ENCODE measurements around the gene SNX3.
A peak's percentile ranks its signal among the peaks of the same experiment; 100 is the strongest.

The SNX3 gene

GRCh38 chr6:108176281-108177089 is 84.4 kb downstream of the SNX3 start:
- H3K9me3 ChIP-seq (ENCODE audit: insufficient read depth, low read length): no peaks in the 10 kb centered on the region
- no peak for DNase-seq (ENCODE audit: low read depth, low spot score)
- no peak overlapping the region for H3K9ac ChIP-seq (ENCODE audit: insufficient read length, low read depth)
- H3K4me3 ChIP-seq (ENCODE audit: insufficient read length, low read depth): peak overlapping the region; percentile 32
- peaks cover 2% of the 10 kb centered on the region for H3K4me1 ChIP-seq (ENCODE audit: insufficient read depth, insufficient read length)
- no peak for TF ChIP-seq YY1 (IDR thresholded peaks at IDR 0.05; ENCODE audit: insufficient read depth, insufficient read length)
- TF ChIP-seq ZNF274 (IDR thresholded peaks at IDR 0.05; ENCODE audit: low read depth, low read length): no peak
- TF ChIP-seq SUZ12 (IDR thresholded peaks at IDR 0.05; ENCODE audit: extremely low read depth, insufficient read depth, insufficient read length): peak; percentile 90
- no peaks in the 10 kb centered on the region for H3K36me3 ChIP-seq (ENCODE audit: insufficient read depth, insufficient read length, low read length)
- H3K27me3 ChIP-seq (ENCODE audit: insufficient read depth, insufficient read length): peaks cover 74% of the 10 kb centered on the region

GRCh38 chr6:108175592-108176279 is 85.1 kb downstream of the SNX3 start:
- DNase-seq (ENCODE audit: low read depth, low spot score): no peak
- TF ChIP-seq YY1 (IDR thresholded peaks at IDR 0.05; ENCODE audit: insufficient read depth, insufficient read length) (no peak), SUZ12 (IDR thresholded peaks at IDR 0.05; ENCODE audit: extremely low read depth, insufficient read depth, insufficient read length) (no peak), ZNF274 (IDR thresholded peaks at IDR 0.05; ENCODE audit: low read depth, low read length) (no peak)
- H3K9me3 ChIP-seq (ENCODE audit: insufficient read depth, low read length): no peaks in the 10 kb centered on the region
- H3K27me3 ChIP-seq (ENCODE audit: insufficient read depth, insufficient read length): peaks cover 82% of the 10 kb centered on the region
- peak overlapping the region; percentile 32 for H3K4me3 ChIP-seq (ENCODE audit: insufficient read length, low read depth)
- H3K4me1 ChIP-seq (ENCODE audit: insufficient read depth, insufficient read length): peaks cover 2% of the 10 kb centered on the region
- no peak overlapping the region for H3K9ac ChIP-seq (ENCODE audit: insufficient read length, low read depth)
- H3K36me3 ChIP-seq (ENCODE audit: insufficient read depth, insufficient read length, low read length): no peaks in the 10 kb centered on the region

GRCh38 chr6:108175176-108175591 is 85.7 kb downstream of the SNX3 start:
- H3K4me3 ChIP-seq (ENCODE audit: insufficient read length, low read depth): peak overlapping the region; percentile 32
- no peak for TF ChIP-seq ZNF274 (IDR thresholded peaks at IDR 0.05; ENCODE audit: low read depth, low read length)
- TF ChIP-seq YY1 (IDR thresholded peaks at IDR 0.05; ENCODE audit: insufficient read depth, insufficient read length): no peak
- no peak for TF ChIP-seq SUZ12 (IDR thresholded peaks at IDR 0.05; ENCODE audit: extremely low read depth, insufficient read depth, insufficient read length)
- H3K27me3 ChIP-seq (ENCODE audit: insufficient read depth, insufficient read length): peaks cover 87% of the 10 kb centered on the region

GRCh38 chr6:108174371-108175175 is 86.3 kb downstream of the SNX3 start:
- DNase-seq (ENCODE audit: low read depth, low spot score): no peak
- no peaks in the 10 kb centered on the region for H3K9me3 ChIP-seq (ENCODE audit: insufficient read depth, low read length)
- H3K27me3 ChIP-seq (ENCODE audit: insufficient read depth, insufficient read length): peaks cover 93% of the 10 kb centered on the region
- H3K4me1 ChIP-seq (ENCODE audit: insufficient read depth, insufficient read length): peaks cover 2% of the 10 kb centered on the region
- no peaks in the 10 kb centered on the region for H3K36me3 ChIP-seq (ENCODE audit: insufficient read depth, insufficient read length, low read length)
- TF ChIP-seq SUZ12 (IDR thresholded peaks at IDR 0.05; ENCODE audit: extremely low read depth, insufficient read depth, insufficient read length) (peak; percentile 66), YY1 (IDR thresholded peaks at IDR 0.05; ENCODE audit: insufficient read depth, insufficient read length) (no peak), ZNF274 (IDR thresholded peaks at IDR 0.05; ENCODE audit: low read depth, low read length) (no peak)
- no peak overlapping the region for H3K4me3 ChIP-seq (ENCODE audit: insufficient read length, low read depth)
- no peak overlapping the region for H3K9ac ChIP-seq (ENCODE audit: insufficient read length, low read depth)

More at GRCh38 chr6:108175176-108175591, 85.7 kb downstream of the SNX3 start:
- no peak for DNase-seq (ENCODE audit: low read depth, low spot score)
- Histone ChIP-seq H3K9me3 (ENCODE audit: insufficient read depth, low read length) (no peaks in the 10 kb centered on the region), H3K9ac (ENCODE audit: insufficient read length, low read depth) (no peak overlapping the region), H3K4me1 (ENCODE audit: insufficient read depth, insufficient read length) (peaks cover 2% of the 10 kb centered on the region), H3K36me3 (ENCODE audit: insufficient read depth, insufficient read length, low read length) (no peaks in the 10 kb centered on the region)

GRCh38 chr6:108171918-108172516 is 88.8 kb downstream of the SNX3 start:
- H3K4me3 ChIP-seq (ENCODE audit: insufficient read length, low read depth): no peak overlapping the region
- TF ChIP-seq ZNF274 (IDR thresholded peaks at IDR 0.05; ENCODE audit: low read depth, low read length) (no peak), YY1 (IDR thresholded peaks at IDR 0.05; ENCODE audit: insufficient read depth, insufficient read length) (no peak), SUZ12 (IDR thresholded peaks at IDR 0.05; ENCODE audit: extremely low read depth, insufficient read depth, insufficient read length) (no peak)
- H3K9ac ChIP-seq (ENCODE audit: insufficient read length, low read depth): no peak overlapping the region
- peaks cover 7% of the 10 kb centered on the region for H3K4me1 ChIP-seq (ENCODE audit: insufficient read depth, insufficient read length)
- no peak for DNase-seq (ENCODE audit: low read depth, low spot score)
- no peaks in the 10 kb centered on the region for H3K36me3 ChIP-seq (ENCODE audit: insufficient read depth, insufficient read length, low read length)
- H3K27me3 ChIP-seq (ENCODE audit: insufficient read depth, insufficient read length): peaks cover 100% of the 10 kb centered on the region
- H3K9me3 ChIP-seq (ENCODE audit: insufficient read depth, low read length): no peaks in the 10 kb centered on the region

GRCh38 chr6:108171291-108171917 is 89.4 kb downstream of the SNX3 start:
- DNase-seq (ENCODE audit: low read depth, low spot score): no peak
- H3K4me1 ChIP-seq (ENCODE audit: insufficient read depth, insufficient read length): peaks cover 7% of the 10 kb centered on the region
- no peak overlapping the region for H3K9ac ChIP-seq (ENCODE audit: insufficient read length, low read depth)
- H3K36me3 ChIP-seq (ENCODE audit: insufficient read depth, insufficient read length, low read length): no peaks in the 10 kb centered on the region
- TF ChIP-seq SUZ12 (IDR thresholded peaks at IDR 0.05; ENCODE audit: extremely low read depth, insufficient read depth, insufficient read length) (peak; percentile 93), ZNF274 (IDR thresholded peaks at IDR 0.05; ENCODE audit: low read depth, low read length) (no peak), YY1 (IDR thresholded peaks at IDR 0.05; ENCODE audit: insufficient read depth, insufficient read length) (no peak)
- H3K4me3 ChIP-seq (ENCODE audit: insufficient read length, low read depth): no peak overlapping the region
- H3K9me3 ChIP-seq (ENCODE audit: insufficient read depth, low read length): no peaks in the 10 kb centered on the region
- H3K27me3 ChIP-seq (ENCODE audit: insufficient read depth, insufficient read length): peaks cover 100% of the 10 kb centered on the region
